Adipocyte (in vitro differentiated cells): ENCODE measurements around the gene GPR156.
"Not testable (repeated sequence)": the region's sequence is repeated elsewhere in the genome, so short reads cannot be mapped to it uniquely, and the experiment has no call there.

Experiments
- DNase-seq: peaks from one replicate; pipeline ENCODE4 v3.0.0-alpha.2; 2015; ENCODE audit warnings: low read depth
- H3K27me3 ChIP-seq: replicated peaks from 2 replicates; pipeline ENCODE4 v1.7.0; 2013; ENCODE audit warnings: mild to moderate bottlenecking, low read length, moderate library complexity; ENCODE audit not compliant: control insufficient read depth, insufficient read depth
- H3K36me3 ChIP-seq: 2 replicates; pipeline ENCODE4 v1.7.0; 2013; ENCODE audit warnings: low read length, mild to moderate bottlenecking, moderate library complexity; ENCODE audit not compliant: control insufficient read depth, insufficient read depth, severe bottlenecking
- H3K4me1 ChIP-seq: 2 replicates; pipeline ENCODE4 v1.7.0; 2013; ENCODE audit warnings: mild to moderate bottlenecking, low read length, moderate library complexity; ENCODE audit not compliant: control insufficient read depth, insufficient read depth
- H3K4me3 ChIP-seq: 2 replicates; pipeline ENCODE4 v1.7.0; 2013; ENCODE audit warnings: mild to moderate bottlenecking, low read length, moderate library complexity
- H3K9ac ChIP-seq: 2 replicates; pipeline ENCODE4 v1.7.0; 2013; ENCODE audit warnings: mild to moderate bottlenecking, low read length, moderate library complexity
- H3K9me3 ChIP-seq: 2 replicates; pipeline ENCODE4 v1.7.0; 2013; ENCODE audit warnings: mild to moderate bottlenecking, low read length, moderate library complexity; ENCODE audit not compliant: control insufficient read depth

Gene GPR156

GRCh38 chr3:120161902-120162301 is 123.1 kb downstream of the GPR156 start:
- H3K4me1 ChIP-seq = peaks cover 36% of the 10 kb centered on the region
- no peaks in the 10 kb centered on the region for H3K36me3 ChIP-seq
- no peak overlapping the region for H3K4me3 ChIP-seq
- no peak for DNase-seq
- no peaks in the 10 kb centered on the region for H3K27me3 ChIP-seq
- no peak overlapping the region for H3K9ac ChIP-seq
- no peaks in the 10 kb centered on the region for H3K9me3 ChIP-seq

- H3K4me3 ChIP-seq = no peak overlapping the region
- H3K9me3 ChIP-seq = peaks cover 11% of the 10 kb centered on the region
- H3K36me3 ChIP-seq = no peaks in the 10 kb centered on the region
- H3K27me3 ChIP-seq = no peaks in the 10 kb centered on the region
- H3K9ac ChIP-seq = peak overlapping the region; percentile 2
- peak; percentile 99 for DNase-seq
- H3K4me1 ChIP-seq = peaks cover 36% of the 10 kb centered on the region
Observed at GRCh38 chr3:120160050-120160449, 125.0 kb downstream of the GPR156 start.

GRCh38 chr3:120157681-120158080 is 127.3 kb downstream of the GPR156 start:
- no peaks in the 10 kb centered on the region for H3K27me3 ChIP-seq
- no peak overlapping the region for H3K9ac ChIP-seq
- no peak for DNase-seq
- H3K4me1 ChIP-seq = peaks cover 35% of the 10 kb centered on the region
- no peak overlapping the region for H3K4me3 ChIP-seq
- no peaks in the 10 kb centered on the region for H3K36me3 ChIP-seq
- H3K9me3 ChIP-seq = peaks cover 15% of the 10 kb centered on the region

- H3K36me3 ChIP-seq = no peaks in the 10 kb centered on the region
- H3K27me3 ChIP-seq = no peaks in the 10 kb centered on the region
- no peak overlapping the region for H3K9ac ChIP-seq
- no peak overlapping the region for H3K4me3 ChIP-seq
- no peak for DNase-seq
- H3K9me3 ChIP-seq = peaks cover 15% of the 10 kb centered on the region
- H3K4me1 ChIP-seq = peaks cover 31% of the 10 kb centered on the region
Observed at GRCh38 chr3:120157113-120157512, 127.9 kb downstream of the GPR156 start.

GRCh38 chr3:120156699-120157098 is 128.3 kb downstream of the GPR156 start:
- DNase-seq = no peak
- Histone ChIP-seq H3K36me3 (no peaks in the 10 kb centered on the region), H3K4me1 (peaks cover 31% of the 10 kb centered on the region), H3K4me3 (no peak overlapping the region), H3K9ac (no peak overlapping the region), H3K27me3 (no peaks in the 10 kb centered on the region), H3K9me3 (peaks cover 15% of the 10 kb centered on the region)

GRCh38 chr3:120155694-120156093 is 129.3 kb downstream of the GPR156 start:
- H3K9ac ChIP-seq, H3K4me3 ChIP-seq, H3K27me3 ChIP-seq, DNase-seq, H3K36me3 ChIP-seq: not testable (repeated sequence)
- peaks cover 15% of the 10 kb centered on the region for H3K9me3 ChIP-seq
- peaks cover 29% of the 10 kb centered on the region for H3K4me1 ChIP-seq

- H3K4me1 ChIP-seq = peaks cover 24% of the 10 kb centered on the region
- peaks cover 15% of the 10 kb centered on the region for H3K9me3 ChIP-seq
- no peaks in the 10 kb centered on the region for H3K36me3 ChIP-seq
- H3K9ac ChIP-seq = no peak overlapping the region
- DNase-seq = no peak
- no peaks in the 10 kb centered on the region for H3K27me3 ChIP-seq
- H3K4me3 ChIP-seq = no peak overlapping the region
Observed at GRCh38 chr3:120155108-120155507, 129.9 kb downstream of the GPR156 start.

- DNase-seq = peak; percentile 77
Observed at GRCh38 chr3:120153294-120153693, 131.7 kb downstream of the GPR156 start.

GRCh38 chr3:120151791-120152190 is 133.2 kb downstream of the GPR156 start:
- Histone ChIP-seq H3K36me3 (no peaks in the 10 kb centered on the region), H3K27me3 (no peaks in the 10 kb centered on the region), H3K9me3 (peaks cover 15% of the 10 kb centered on the region), H3K4me1 (peaks cover 13% of the 10 kb centered on the region), H3K4me3 (no peak overlapping the region), H3K9ac (no peak overlapping the region)
- no peak for DNase-seq

More at GRCh38 chr3:120153294-120153693, 131.7 kb downstream of the GPR156 start:
- H3K4me3 ChIP-seq = peak overlapping the region; percentile 45
- H3K4me1 ChIP-seq = peaks cover 13% of the 10 kb centered on the region
- peak overlapping the region; percentile 32 for H3K9ac ChIP-seq
- H3K9me3 ChIP-seq = peaks cover 15% of the 10 kb centered on the region
- H3K27me3 ChIP-seq = no peaks in the 10 kb centered on the region
- no peaks in the 10 kb centered on the region for H3K36me3 ChIP-seq

GRCh38 chr3:120148187-120148949 is 136.7 kb downstream of the GPR156 start:
- Histone ChIP-seq H3K27me3 (no peaks in the 10 kb centered on the region), H3K9me3 (no peaks in the 10 kb centered on the region), H3K4me1 (peaks cover 29% of the 10 kb centered on the region), H3K9ac (no peak overlapping the region), H3K36me3 (no peaks in the 10 kb centered on the region), H3K4me3 (no peak overlapping the region)
- DNase-seq = no peak

GRCh38 chr3:120147072-120147871 is 137.8 kb downstream of the GPR156 start:
- Histone ChIP-seq H3K27me3 (no peaks in the 10 kb centered on the region), H3K36me3 (no peaks in the 10 kb centered on the region), H3K9ac (no peak overlapping the region), H3K4me3 (no peak overlapping the region), H3K4me1 (peaks cover 22% of the 10 kb centered on the region), H3K9me3 (no peaks in the 10 kb centered on the region)
- DNase-seq = no peak
